LNCaP clone FGC (cell line): ENCODE measurements around the gene LRRC73.

Experiments used
- DNase-seq: peaks from one replicate; pipeline ENCODE4 v3.0.0-alpha.2; 2011; ENCODE audit warnings: low read depth
- H3K4me3 ChIP-seq: 2 replicates; pipeline ENCODE4 v1.5.1; 2011; ENCODE audit warnings: mild to moderate bottlenecking, low read depth, low read length, control low read depth
- CTCF ChIP-seq: IDR thresholded peaks from 2 replicates; pipeline ENCODE4 v1.5.1; 2012; ENCODE audit warnings: mild to moderate bottlenecking; ENCODE audit not compliant: control insufficient read depth, insufficient read depth; ENCODE audit errors: extremely low read depth

LRRC73 gene

GRCh38 chr6:43517505-43518357 is 7.6 kb upstream of the LRRC73 start:
- H3K4me3 ChIP-seq = peak overlapping the region; percentile 65
- TF ChIP-seq CTCF = no peak
- DNase-seq = no peak

- TF ChIP-seq CTCF = no peak
- H3K4me3 ChIP-seq = peak within 1 kb of the TSS; percentile 65
- peak; percentile 93 for DNase-seq
Observed at GRCh38 chr6:43516697-43517504, 6.8 kb upstream of the LRRC73 start, which contains the start of the genes POLR1C and YIPF3. POLR1C (plus strand) TSS chr6:43517089; CDS start chr6:43517110, 21 bp downstream. YIPF3 (minus strand) TSS chr6:43516926; CDS start chr6:43516807, 119 bp downstream.

DNA sequence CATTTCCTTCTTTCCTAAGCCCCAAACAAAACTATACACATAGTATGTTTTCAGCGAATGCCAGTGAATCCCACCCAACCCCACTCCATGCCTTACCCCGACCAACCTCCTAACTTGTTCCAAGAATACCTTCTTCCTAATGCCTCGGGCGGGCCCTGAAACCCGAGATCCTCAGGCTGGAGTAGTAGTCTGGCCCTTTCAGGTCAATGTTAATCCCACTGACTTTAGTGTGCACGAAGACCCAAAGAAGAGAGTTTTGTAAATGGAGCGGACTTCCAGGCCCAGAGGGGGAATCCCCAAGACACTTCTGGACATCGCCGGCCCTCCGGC is 6.2 kb upstream of the LRRC73 start:
- peak overlapping the region; percentile 65 for H3K4me3 ChIP-seq
- TF ChIP-seq CTCF = no peak
- DNase-seq = no peak

DNA sequence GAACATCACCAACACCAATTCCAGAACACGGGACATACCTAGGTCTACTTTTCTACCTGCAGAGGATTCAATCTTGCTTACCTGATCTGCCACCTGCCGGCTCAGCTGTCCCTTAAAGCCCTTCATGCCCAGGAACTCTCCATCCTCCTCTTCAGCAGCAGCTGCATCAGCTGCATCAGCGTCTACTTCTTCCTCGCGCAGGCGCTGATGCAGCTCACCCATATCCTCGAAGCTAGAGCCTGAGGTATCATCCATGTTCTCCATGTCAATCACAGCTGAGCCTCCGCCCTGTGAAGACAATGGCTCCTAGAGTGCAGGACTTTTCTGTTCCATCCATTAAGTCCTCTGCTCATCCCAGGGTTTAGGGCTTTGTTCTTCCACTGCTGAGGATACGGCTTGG is 5.7 kb upstream of the LRRC73 start:
- H3K4me3 ChIP-seq = peak overlapping the region; percentile 65
- no peak for DNase-seq
- TF ChIP-seq CTCF = no peak

- DNase-seq = no peak
- no peak for TF ChIP-seq CTCF
- no peak overlapping the region for H3K4me3 ChIP-seq
Observed at GRCh38 chr6:43511824-43512415, 1.8 kb upstream of the LRRC73 start.

GRCh38 chr6:43510827-43511163 is 649 bp upstream of the LRRC73 start:
- TF ChIP-seq CTCF = no peak
- DNase-seq = no peak
- H3K4me3 ChIP-seq = no peak overlapping the region; the same call in 1 of the 2 replicates
